HG03439 (cell line): ENCODE data around the gene MMP28.
"Not testable (repeated sequence)": the region's sequence is repeated elsewhere in the genome, so short reads cannot be mapped to it uniquely, and the experiment has no call there.

Experiments
- ATAC-seq: cut with Tn5 transposase; IDR thresholded peaks from one replicate; pipeline ENCODE4 v1.9.1; 2021; ENCODE audit warnings: mild to moderate bottlenecking, moderate library complexity; ENCODE audit not compliant: unreplicated experiment

The MMP28 gene

GRCh38 chr17:35768797-35769196, 26.6 kb downstream of the MMP28 start:
- no peak for ATAC-seq

GRCh38 chr17:35766903-35767510, 28.4 kb downstream of the MMP28 start:
- ATAC-seq = no peak

GRCh38 chr17:35766489-35766877, 29.0 kb downstream of the MMP28 start:
- ATAC-seq = no peak

GRCh38 chr17:35765756-35766488, 29.5 kb downstream of the MMP28 start:
- ATAC-seq = no peak

- ATAC-seq = no peak
Measured at GRCh38 chr17:35765086-35765710, 30.2 kb downstream of the MMP28 start.

GRCh38 chr17:35764123-35764991, 31.1 kb downstream of the MMP28 start:
- ATAC-seq = peak; percentile 74

- no peak for ATAC-seq
Measured at GRCh38 chr17:35763767-35764122, 31.7 kb downstream of the MMP28 start.

- no peak for ATAC-seq
Measured at GRCh38 chr17:35761601-35762000, 33.8 kb downstream of the MMP28 start.

GRCh38 chr17:35760587-35760986, 34.9 kb downstream of the MMP28 start, which contains the start of gene C17orf50:
C17orf50 (plus strand) TSS chr17:35760887; CDS start chr17:35760942, 55 bp downstream.
- ATAC-seq = no peak

GRCh38 chr17:35757243-35757642, 38.2 kb downstream of the MMP28 start:
- ATAC-seq = no peak

- no peak for ATAC-seq
Measured at GRCh38 chr17:35752945-35753764, 42.3 kb downstream of the MMP28 start, which contains the start of gene GAS2L2. GAS2L2 (minus strand) TSS chr17:35753239; CDS start chr17:35752850, 389 bp downstream.

GRCh38 chr17:35752471-35752870, 43.0 kb downstream of the MMP28 start:
- no peak for ATAC-seq

- not testable (repeated sequence) for ATAC-seq
Measured at GRCh38 chr17:35751541-35751940, 43.9 kb downstream of the MMP28 start.

GRCh38 chr17:35750526-35751395, 44.7 kb downstream of the MMP28 start:
- ATAC-seq = no peak

GRCh38 chr17:35749560-35750412, 45.7 kb downstream of the MMP28 start:
- no peak for ATAC-seq

GRCh38 chr17:35748979-35749378, 46.5 kb downstream of the MMP28 start:
- no peak for ATAC-seq

- no peak for ATAC-seq
Measured at GRCh38 chr17:35748341-35748841, 47.0 kb downstream of the MMP28 start.

- no peak for ATAC-seq
Measured at GRCh38 chr17:35747540-35748017, 47.9 kb downstream of the MMP28 start.
